H1 (cell line): ENCODE results near the gene SLC7A5. TPM values are rescaled to one million over a fixed set of nuclear protein-coding genes. Genes with fewer than 3 reads are reported as not detected.

ENCODE experiments used
- CTCF ChIA-PET: fragments of 300-600 bp; sonication (Branson Sonifier 250); formaldehyde crosslinking; loops from one replicate; lab custom pipeline; 2021; ENCODE audit not compliant: partially characterized antibody; lab: Charles Lee
- POLR2A ChIA-PET: fragments of 300-600 bp; sonication (Branson Sonifier 250); formaldehyde crosslinking; loops from one replicate; lab custom pipeline; 2021; ENCODE audit warnings: inconsistent platforms; ENCODE audit not compliant: partially characterized antibody; lab: Charles Lee
- DNase-seq, 2 experiments: peaks; one replicate each; pipeline versions ENCODE4 v3.0.0 to v3.0.0-alpha.2; 2010 to 2022; ENCODE audit warnings: low spot score in 2 of 2, low read depth in 1 of 2, mixed read lengths in 1 of 2
- FAIRE-seq: peaks from 2 replicates; lab custom pipeline; 2011; peaks lifted over from hg19 to GRCh38; lab: Jason Lieb, UNC
- H2AFZ ChIP-seq: 2 replicates; pipeline ENCODE4 v1.8.1; 2012; ENCODE audit warnings: low read length, inconsistent platforms
- H2AK5ac ChIP-seq: 2 replicates; pipeline ENCODE4 v1.6.1; 2013; ENCODE audit warnings: low read depth, low read length
- H2BK120ac ChIP-seq: replicated peaks from 2 replicates; pipeline ENCODE3; 2013; ENCODE audit warnings: low read depth, low read length, inconsistent platforms
- H2BK12ac ChIP-seq: 2 replicates; pipeline ENCODE4 v1.6.1; 2013; ENCODE audit warnings: low read depth, low read length
- H2BK15ac ChIP-seq: 2 replicates; pipeline ENCODE4 v1.6.1; 2013; ENCODE audit warnings: low read length
- H2BK20ac ChIP-seq: 2 replicates; pipeline ENCODE4 v1.6.1; 2013; ENCODE audit warnings: low read length
- H2BK5ac ChIP-seq: 2 replicates; pipeline ENCODE4 v1.6.1; 2013; ENCODE audit warnings: low read depth, low read length
- H3K14ac ChIP-seq: 2 replicates; pipeline ENCODE4 v1.6.1; 2013; ENCODE audit warnings: inconsistent platforms; ENCODE audit not compliant: insufficient read length
- H3K18ac ChIP-seq: 2 replicates; pipeline ENCODE4 v1.6.1; 2013; ENCODE audit warnings: low read length; ENCODE audit errors: extremely low read depth
- H3K23ac ChIP-seq: 2 replicates; pipeline ENCODE4 v1.6.1; 2013; ENCODE audit warnings: inconsistent platforms; ENCODE audit not compliant: insufficient read length
- H3K23me2 ChIP-seq: 2 replicates; pipeline ENCODE4 v1.6.1; 2013; ENCODE audit warnings: low read depth, low read length
- H3K27ac ChIP-seq: 2 replicates; pipeline ENCODE4 v1.6.1; 2011; ENCODE audit warnings: low read depth, low read length, inconsistent platforms
- H3K27me3 ChIP-seq, 4 experiments: replicated peaks in 1 of 4; 1 replicate in 1 of 4; 2 replicates in 3 of 4; pipeline versions ENCODE4 v1.6.1 to v1.8.1; 2011 to 2013; ENCODE audit warnings: low read length in 3 of 4, mild to moderate bottlenecking in 3 of 4, inconsistent platforms in 2 of 4, mixed read lengths in 2 of 4, moderate library complexity in 1 of 4; ENCODE audit not compliant: control insufficient read depth in 3 of 4, insufficient read depth in 3 of 4; ENCODE audit errors: extremely low read depth in 1 of 4
- H3K36me3 ChIP-seq, 4 experiments: 2 replicates each; pipeline versions ENCODE4 v1.6.1 to v1.8.1; 2011 to 2013; ENCODE audit warnings: mild to moderate bottlenecking in 4 of 4, low read length in 3 of 4, moderate library complexity in 2 of 4, control low read depth in 1 of 4, inconsistent platforms in 1 of 4; ENCODE audit not compliant: insufficient read depth in 4 of 4, control insufficient read depth in 2 of 4
- H3K4ac ChIP-seq: replicated peaks from 2 replicates; pipeline ENCODE3; 2013; ENCODE audit warnings: low read length, low read depth, mixed read lengths, inconsistent platforms; ENCODE audit not compliant: insufficient read length
- H3K4me1 ChIP-seq, 4 experiments: replicated peaks in 1 of 4; 1 replicate in 1 of 4; 2 replicates in 3 of 4; pipeline versions ENCODE4 v1.6.1 to v1.8.1; 2011 to 2013; ENCODE audit warnings: low read length in 3 of 4, inconsistent platforms in 2 of 4, mixed read lengths in 1 of 4; ENCODE audit not compliant: insufficient read depth in 4 of 4, control insufficient read depth in 3 of 4
- H3K4me2 ChIP-seq, 2 experiments: 2 replicates each; pipeline versions ENCODE4 v1.6.1 to v1.8.1; 2011 to 2013; ENCODE audit warnings: low read depth in 2 of 2, low read length in 2 of 2, control low read depth in 1 of 2, inconsistent platforms in 1 of 2, mild to moderate bottlenecking in 1 of 2; ENCODE audit not compliant: insufficient read depth in 1 of 2
- H3K4me3 ChIP-seq, 4 experiments: fragments of 200-600, 300-600 bp in 1 of 4; sonication (generic), shearing (Covaris generic), sonication (Bioruptor Twin) in 1 of 4; 2 replicates each; pipeline versions ENCODE4 v1.5.1 to v1.8.1; 2011 to 2016; ENCODE audit warnings: low read length in 4 of 4, low read depth in 3 of 4, control low read depth in 2 of 4, inconsistent platforms in 2 of 4, mild to moderate bottlenecking in 2 of 4, mixed read lengths in 1 of 4, moderate library complexity in 1 of 4; ENCODE audit not compliant: insufficient read depth in 2 of 4; ENCODE audit errors: extremely low read depth in 1 of 4
- H3K56ac ChIP-seq: replicated peaks from 2 replicates; pipeline ENCODE3; 2013; ENCODE audit warnings: low read depth, mild to moderate bottlenecking, mixed read lengths, low read length, inconsistent platforms; ENCODE audit not compliant: insufficient read length
- H3K79me1 ChIP-seq: 2 replicates; pipeline ENCODE4 v1.6.1; 2013; ENCODE audit warnings: low read depth, low read length, control low read depth
- H3K79me2 ChIP-seq, 2 experiments: 2 replicates each; pipeline versions ENCODE4 v1.6.1 to v1.8.1; 2012 to 2013; ENCODE audit warnings: low read length in 2 of 2, mild to moderate bottlenecking in 2 of 2, inconsistent platforms in 1 of 2; ENCODE audit not compliant: insufficient read depth in 2 of 2, control insufficient read depth in 1 of 2
- H3K9ac ChIP-seq, 4 experiments: replicated peaks in 1 of 4; 1 replicate in 1 of 4; 2 replicates in 3 of 4; pipeline versions ENCODE4 v1.6.1 to v1.8.1; 2011 to 2013; ENCODE audit warnings: low read depth in 3 of 4, low read length in 3 of 4, control low read depth in 2 of 4, mild to moderate bottlenecking in 2 of 4, moderate library complexity in 2 of 4, inconsistent platforms in 1 of 4; ENCODE audit errors: extremely low read depth in 1 of 4
- H3K9me3 ChIP-seq, 2 experiments: 2 replicates each; pipeline versions ENCODE4 v1.6.1 to v1.8.1; 2012 to 2013; ENCODE audit warnings: mild to moderate bottlenecking in 2 of 2, moderate library complexity in 2 of 2, control low read depth in 1 of 2, inconsistent platforms in 1 of 2, low read depth in 1 of 2, low read length in 1 of 2, mixed read lengths in 1 of 2; ENCODE audit not compliant: insufficient read depth in 2 of 2
- H4K20me1 ChIP-seq, 2 experiments: replicated peaks in 1 of 2; 2 replicates each; pipeline versions ENCODE3 to v1.8.1; 2011 to 2013; ENCODE audit warnings: inconsistent platforms in 2 of 2, low read length in 2 of 2, mild to moderate bottlenecking in 1 of 2; ENCODE audit not compliant: insufficient read depth in 2 of 2, control insufficient read depth in 1 of 2
- H4K5ac ChIP-seq: 2 replicates; pipeline ENCODE4 v1.6.1; 2013; ENCODE audit warnings: low read length, low read depth, mixed read lengths, inconsistent platforms; ENCODE audit not compliant: insufficient read length
- H4K8ac ChIP-seq: 2 replicates; pipeline ENCODE4 v1.8.0; 2013; ENCODE audit warnings: mild to moderate bottlenecking, moderate library complexity, low read length, inconsistent platforms; ENCODE audit not compliant: insufficient read depth; ENCODE audit errors: extremely low read depth
- H4K91ac ChIP-seq: replicated peaks from 2 replicates; pipeline ENCODE3; 2013; ENCODE audit warnings: low read length, mixed read lengths, inconsistent platforms; ENCODE audit not compliant: insufficient read length
- CBX5 ChIP-seq: fragments of 300-800, 300-1000 bp; sonication (generic); IDR thresholded peaks from 2 replicates; pipeline ENCODE4 v1.7.1; 2016; ENCODE audit warnings: antibody characterized with exemption, low read length, low read depth
- CHD1 ChIP-seq: IDR thresholded peaks from 2 replicates; pipeline ENCODE4 v1.6.1; 2012; ENCODE audit warnings: low read depth, low read length, improper control_type of control experiment
- CTCF ChIP-seq, 3 experiments: IDR thresholded peaks; 1 replicate in 2 of 3; 2 replicates in 1 of 3; pipeline versions ENCODE4 v1.5.1 to v1.6.1; 2011; ENCODE audit warnings: low read length in 3 of 3, mild to moderate bottlenecking in 3 of 3, inconsistent platforms in 2 of 3, low read depth in 1 of 3, moderate library complexity in 1 of 3; ENCODE audit not compliant: insufficient read depth in 1 of 3; ENCODE audit errors: control extremely low read depth in 1 of 3
- GABPA ChIP-seq: IDR thresholded peaks from 2 replicates; pipeline ENCODE4 v1.6.1; 2011; ENCODE audit warnings: mild to moderate bottlenecking, low read length, moderate library complexity, borderline replicate concordance; ENCODE audit not compliant: insufficient read depth
- KDM1A ChIP-seq: fragments of 200-600, 300-600 bp; sonication (generic); IDR thresholded peaks from 2 replicates; pipeline ENCODE4 v1.7.1; 2016; ENCODE audit warnings: mild to moderate bottlenecking, low read length, borderline replicate concordance
- NANOG ChIP-seq: IDR thresholded peaks from 2 replicates; pipeline ENCODE4 v1.6.1; 2011; ENCODE audit warnings: low read length, low read depth, mild to moderate bottlenecking, inconsistent platforms; ENCODE audit not compliant: insufficient read depth, poor library complexity, severe bottlenecking
- RAD21 ChIP-seq, 2 experiments: IDR thresholded peaks in 1 of 2; conservative IDR thresholded peaks in 1 of 2; 2 replicates each; pipeline ENCODE4 v1.6.1; 2011; ENCODE audit warnings: low read depth in 2 of 2, low read length in 2 of 2, improper control_type of control experiment in 1 of 2, inconsistent platforms in 1 of 2, mild to moderate bottlenecking in 1 of 2, moderate library complexity in 1 of 2
- SIX5 ChIP-seq: IDR thresholded peaks from 2 replicates; pipeline ENCODE4 v1.6.1; 2011; ENCODE audit warnings: mild to moderate bottlenecking, low read depth, low read length
- SP4 ChIP-seq: IDR thresholded peaks from 2 replicates; pipeline ENCODE4 v1.6.1; 2012; ENCODE audit warnings: low read length, inconsistent platforms
- WGBS, 2 experiments: shearing (Covaris generic) in 1 of 2; methylation state at CpG; one replicate each; pipeline versions ENCODE4 v1.1.6 to v1.1.7; 2013 to 2015; ENCODE audit warnings: low lambda C conversion rate in 2 of 2, mixed read lengths in 2 of 2, inconsistent platforms in 1 of 2, low coverage in 1 of 2, missing lambda C conversion rate in 1 of 2; ENCODE audit not compliant: insufficient replicate concordance in 2 of 2, insufficient coverage in 1 of 2, insufficient read length in 1 of 2; ENCODE audit errors: extremely low coverage in 1 of 2, missing lambda C conversion rate in 1 of 2; 5-methylcytosine and 5-hydroxymethylcytosine counted together
- polyA plus RNA-seq, 7 experiments: library from polyadenylated mRNA; depleted of rRNA in 3 of 7; stranded (reverse) in 5 of 7; unstranded in 2 of 7; fragments of >200 nt in 5 of 7; fragments of 200-250 nt in 2 of 7; gene quantifications; 1 replicate in 5 of 7; 2 replicates in 1 of 7; 4 replicates in 1 of 7; pipeline versions ENCODE4 v1.2.1 to v1.2.3, GENCODE V29; 2011 to 2013; ENCODE audit warnings: missing spikeins in 2 of 7, mixed read lengths in 2 of 7
- total RNA-seq: library from RNA; stranded (reverse); fragmentation: NEBNext Ultra II Directional; extraction: Animal tissue kit (Norgen Biotek cat#: 25700); gene quantifications from 2 replicates; pipeline ENCODE4 v1.2.1, GENCODE V29; 2021

The SLC7A5 gene
- total and polyA plus RNA-seq, 2 of the 8 experiments (the other 6 are each of a cell fraction or from before 2014, with no cell fraction given): 68.2 to 341 TPM

- ChIA-PET POLR2A (interaction anchor here (0.7 to 1.9 kb wide), 2 partner anchors 113 to 335 kb away, joined by 3 to 4 read pairs; partner anchors contain the start of gene KLHDC4), CTCF (interaction anchor here (0.7 to 1.4 kb wide), 4 partner anchors 87 to 210 kb away, joined by 3 to 7 read pairs (median 4); no protein-coding TSS in a partner anchor)
- Histone ChIP-seq H2BK15ac (0 out of 2 replicates have a peak overlapping the region, but pooled peaks have one; percentile 67), H3K27me3 (no peaks in the 10 kb centered on the region; a peak in 1 of 7 replicates), H3K14ac (no peak overlapping the region), H4K91ac (peak overlapping the region; percentile 42), H2AFZ (no peak overlapping the region), H3K23me2 (peaks cover 6% of the 10 kb centered on the region), H3K23ac (no peak overlapping the region), H3K4ac (no peak overlapping the region), H3K18ac (0 out of 2 replicates have a peak overlapping the region, but pooled peaks have one; percentile 32), H2BK20ac (0 out of 2 replicates have a peak overlapping the region, but pooled peaks have one; percentile 69), H2BK12ac (no peak overlapping the region), H4K20me1 (no peaks in the 10 kb centered on the region), H3K27ac (no peak overlapping the region), H3K79me2 (no peaks in the 10 kb centered on the region), H4K5ac (no peak overlapping the region), H3K56ac (no peak overlapping the region), H3K9me3 (peaks cover 0 to 6% of the 10 kb centered on the region in 2 experiments; a peak in 2 of 4 replicates), H3K36me3 (no peaks in the 10 kb centered on the region), H3K4me1 (peaks cover 3 to 26% (median 13%) of the 10 kb centered on the region in 4 experiments), H2AK5ac (no peak overlapping the region), H3K4me2 (no peak overlapping the region), H2BK5ac (no peak overlapping the region), H3K4me3 (no peak overlapping the region), H4K8ac (0 out of 2 replicates have a peak overlapping the region, but pooled peaks have one; percentile 3), H2BK120ac (no peak overlapping the region), H3K9ac (no peak overlapping the region), H3K79me1 (no peaks in the 10 kb centered on the region)
- no peak for DNase-seq
- WGBS, 2 experiments: 91% methylated on average over 19 of the region's 19 CpGs; no CpG with 5 or more reads in 1 of the 2 experiments
- no peak for FAIRE-seq
- no peak for TF ChIP-seq NANOG
- TF ChIP-seq GABPA: no peak
- TF ChIP-seq CBX5: no peak
- TF ChIP-seq SIX5: no peak
- no peak for TF ChIP-seq CHD1
- TF ChIP-seq CTCF (IDR thresholded peaks at IDR 0.05; ENCODE audit: control extremely low read depth in 1 of 3, insufficient read depth in 1 of 3, low read depth in 1 of 3, low read length in 3 of 3): peak; percentile 12 to 55 (median 52); a peak in 3 of 4 replicates
- TF ChIP-seq RAD21 (IDR thresholded peaks at IDR 0.05 in 1 of 2, conservative IDR thresholded peaks at IDR 0.05 in 1 of 2; ENCODE audit: low read depth in 2 of 2, low read length in 2 of 2): peak; percentile 8 to 40; a peak in 2 of 4 replicates
- TF ChIP-seq KDM1A: no peak
- no peak for TF ChIP-seq SP4
Measured at GRCh38 chr16:87877942-87878507, 8.7 kb upstream of the SLC7A5 start.
